NCI-H2196 treated with DMSO at 0.1 percent for 48 hours (cell line): Measurements from ENCODE around the gene ESYT1.
"Not testable (repeated sequence)": the region's sequence is repeated elsewhere in the genome, so short reads cannot be mapped to it uniquely, and the experiment has no call there.

Experiments used
- DNase-seq: peaks from one replicate; lab custom pipeline; 2025; ENCODE audit not compliant: unreplicated experiment; lab: John Stamatoyannopoulos, UW

Gene ESYT1

GRCh38 chr12:56155256-56155845, 27.3 kb downstream of the ESYT1 start:
- DNase-seq: no peak

GRCh38 chr12:56156464-56157200, 28.6 kb downstream of the ESYT1 start:
- DNase-seq: not testable (repeated sequence)

GRCh38 chr12:56157201-56158028, 29.3 kb downstream of the ESYT1 start:
- peak; percentile 84 for DNase-seq

- peak; percentile 97 for DNase-seq
These were observed 30.2 kb downstream of the ESYT1 start, which contains the start of gene MYL6 for GRCh38 chr12:56158029-56158925. Gene MYL6, plus strand, starts transcription at chr12:56158359. Its CDS starts 43 bp downstream, at chr12:56158402.

- DNase-seq: no peak
These were observed 30.9 kb downstream of the ESYT1 start for GRCh38 chr12:56158926-56159461.

- no peak for DNase-seq
These were observed 31.6 kb downstream of the ESYT1 start for GRCh38 chr12:56159482-56160192.

GRCh38 chr12:56160193-56160763, 32.2 kb downstream of the ESYT1 start:
- no peak for DNase-seq

- no peak for DNase-seq
These were observed 33.0 kb downstream of the ESYT1 start for GRCh38 chr12:56160894-56161689.

- DNase-seq: no peak
These were observed 33.8 kb downstream of the ESYT1 start for GRCh38 chr12:56161690-56162351.

- no peak for DNase-seq
These were observed 34.6 kb downstream of the ESYT1 start for GRCh38 chr12:56162468-56163290.

- no peak for DNase-seq
These were observed 35.7 kb downstream of the ESYT1 start for GRCh38 chr12:56163533-56164344.

GRCh38 chr12:56164345-56164729, 36.3 kb downstream of the ESYT1 start:
- DNase-seq: no peak

- no peak for DNase-seq
These were observed 37.3 kb downstream of the ESYT1 start for GRCh38 chr12:56165369-56165768.

GRCh38 chr12:56169229-56169759, 41.2 kb downstream of the ESYT1 start:
- DNase-seq: no peak

- no peak for DNase-seq
These were observed 44.8 kb downstream of the ESYT1 start for GRCh38 chr12:56172839-56173238.

- no peak for DNase-seq
These were observed 50.3 kb downstream of the ESYT1 start for GRCh38 chr12:56178347-56178746.
